Nephron (organoid): ENCODE measurements around the gene FGF11.
A peak's percentile ranks its signal among the peaks of the same experiment; 100 is the strongest.

Source experiments
- H3K27ac Mint-ChIP-seq, 3 experiments: 2 replicates each; pipeline ENCODE4 v1.8.0; 2020; ENCODE audit warnings: mixed read lengths in 3 of 3, mild to moderate bottlenecking in 2 of 3, moderate library complexity in 1 of 3
- H3K27me3 Mint-ChIP-seq: 2 replicates; pipeline ENCODE4 v1.8.0; 2021; ENCODE audit warnings: low read depth, mild to moderate bottlenecking, moderate library complexity, mixed read lengths
- H3K36me3 Mint-ChIP-seq: 2 replicates; pipeline ENCODE4 v1.8.0; 2020; ENCODE audit warnings: low read depth, mixed read lengths
- H3K4me1 Mint-ChIP-seq: 2 replicates; pipeline ENCODE4 v1.8.0; 2020; ENCODE audit warnings: mixed read lengths
- H3K4me3 Mint-ChIP-seq, 3 experiments: 2 replicates each; pipeline ENCODE4 v1.8.0; 2020; ENCODE audit warnings: mild to moderate bottlenecking in 3 of 3, mixed read lengths in 3 of 3, moderate library complexity in 2 of 3
- H3K9me3 Mint-ChIP-seq: 2 replicates; pipeline ENCODE4 v1.8.0; 2020; ENCODE audit warnings: mixed read lengths
- CTCF ChIP-seq, 3 experiments: fragments of 200-600 bp; sonication (generic); IDR thresholded peaks; one replicate each; pipeline ENCODE4 v1.5.0; 2021; ENCODE audit warnings: antibody characterized with exemption in 3 of 3; ENCODE audit not compliant: unreplicated experiment in 3 of 3

The FGF11 gene

GRCh38 chr17:7476951-7477350 lies 37.6 kb downstream of the FGF11 start:
- H3K36me3 Mint-ChIP-seq = peaks cover 5% of the 10 kb centered on the region
- H3K4me1 Mint-ChIP-seq = peaks cover 49% of the 10 kb centered on the region
- TF ChIP-seq CTCF (IDR thresholded peaks at IDR 0.05; ENCODE audit: unreplicated experiment in 3 of 3) = no peak
- H3K4me3 Mint-ChIP-seq = peak overlapping the region; percentile 80 to 86 (median 81)
- no peaks in the 10 kb centered on the region for H3K27me3 Mint-ChIP-seq
- peak overlapping the region; percentile 91 to 96 (median 95) for H3K27ac Mint-ChIP-seq
- H3K9me3 Mint-ChIP-seq = no peaks in the 10 kb centered on the region

GRCh38 chr17:7477392-7478275 lies 38.3 kb downstream of the FGF11 start:
- TF ChIP-seq CTCF (IDR thresholded peaks at IDR 0.05; ENCODE audit: unreplicated experiment in 3 of 3) = no peak
- no peaks in the 10 kb centered on the region for H3K27me3 Mint-ChIP-seq
- peaks cover 55% of the 10 kb centered on the region for H3K4me1 Mint-ChIP-seq
- H3K36me3 Mint-ChIP-seq = peaks cover 5% of the 10 kb centered on the region
- H3K4me3 Mint-ChIP-seq = peak overlapping the region; percentile 80 to 86 (median 81)
- no peaks in the 10 kb centered on the region for H3K9me3 Mint-ChIP-seq
- H3K27ac Mint-ChIP-seq = peak overlapping the region; percentile 91 to 96 (median 95)

GRCh38 chr17:7478276-7479212 lies 39.2 kb downstream of the FGF11 start:
- Mint-ChIP-seq H3K27me3 (no peaks in the 10 kb centered on the region), H3K27ac (peak overlapping the region; percentile 91 to 96 (median 95)), H3K4me1 (peaks cover 63% of the 10 kb centered on the region), H3K4me3 (peak overlapping the region; percentile 80 to 86 (median 81)), H3K36me3 (peaks cover 5% of the 10 kb centered on the region), H3K9me3 (no peaks in the 10 kb centered on the region)
- TF ChIP-seq CTCF (IDR thresholded peaks at IDR 0.05; ENCODE audit: unreplicated experiment in 3 of 3) = no peak

GRCh38 chr17:7479213-7480088 lies 40.1 kb downstream of the FGF11 start, which contains the start of gene ZBTB4:
Gene ZBTB4 (minus strand): TSS chr17:7479631. CDS start chr17:7466801, 12,830 bp downstream.
- H3K36me3 Mint-ChIP-seq = peaks cover 5% of the 10 kb centered on the region

More at GRCh38 chr17:7479213-7480088, 40.1 kb downstream of the FGF11 start, which contains the start of gene ZBTB4:
- H3K9me3 Mint-ChIP-seq = no peaks in the 10 kb centered on the region
- peak within 1 kb of the TSS; percentile 100 for H3K27ac Mint-ChIP-seq
- peaks cover 65% of the 10 kb centered on the region for H3K4me1 Mint-ChIP-seq
- no peak for TF ChIP-seq CTCF (IDR thresholded peaks at IDR 0.05; ENCODE audit: unreplicated experiment in 3 of 3)
- peak within 1 kb of the TSS; percentile 93 to 99 (median 95) for H3K4me3 Mint-ChIP-seq
- no peaks in the 10 kb centered on the region for H3K27me3 Mint-ChIP-seq
